H7 (cell line): ENCODE data around the gene DAPK1. TPM values are rescaled to one million over a fixed set of nuclear protein-coding genes. Genes with fewer than 3 reads are reported as not detected.

Source experiments
- total RNA-seq: library from RNA; depleted of rRNA; stranded (reverse); fragments of >200 nt; shearing (Covaris generic); gene quantifications from 2 replicates; pipeline ENCODE4 v1.2.3, GENCODE V29; 2014; rRNA removed

The DAPK1 gene
- total RNA-seq, 1 experiment from 2014 or later: 48.8 TPM

Other genes starting within 250 kb of the DAPK1 start
- gene CTSL, start 228.3 kb downstream of the DAPK1 start, total RNA-seq: 46.8 and 47.7 TPM in 2 replicates